ACHN (cell line): ENCODE measurements around the gene VSTM4.

ENCODE experiments used
- DNase-seq: peaks from one replicate; pipeline ENCODE4 v3.0.0-alpha.2; 2015
- in situ Hi-C: cut with HindIII; loops from 2 replicates; pipeline ENCODE4 v1.10.0; 2017; ENCODE audit warnings: low sequenced_read_pairs, low pct_ligation_motif_present, low pct_unique_long_range_greater_than_20kb

VSTM4 gene

GRCh38 chr10:49106451-49106850 lies 8.9 kb downstream of the VSTM4 start:
- DNase-seq: no peak

GRCh38 chr10:49105076-49105475 lies 10.2 kb downstream of the VSTM4 start:
- in situ Hi-C loops: no loop called here
- no peak for DNase-seq

More at GRCh38 chr10:49106451-49106850, 8.9 kb downstream of the VSTM4 start:
- in situ Hi-C loops: no loop called here

GRCh38 chr10:49104323-49104722 lies 11.0 kb downstream of the VSTM4 start:
- DNase-seq: no peak
- in situ Hi-C loops: no loop called here

GRCh38 chr10:49103761-49104160 lies 11.6 kb downstream of the VSTM4 start:
- DNase-seq: no peak

GRCh38 chr10:49099046-49099445 lies 16.3 kb downstream of the VSTM4 start:
- in situ Hi-C loops: no loop called here
- no peak for DNase-seq

More at GRCh38 chr10:49103761-49104160, 11.6 kb downstream of the VSTM4 start:
- in situ Hi-C loops: no loop called here

- no peak for DNase-seq
- in situ Hi-C loops: no loop called here
Observed at GRCh38 chr10:49096890-49097445, 18.4 kb downstream of the VSTM4 start.

- in situ Hi-C loops: no loop called here
- no peak for DNase-seq
Observed at GRCh38 chr10:49094646-49095045, 20.7 kb downstream of the VSTM4 start.

GRCh38 chr10:49093922-49094321 lies 21.4 kb downstream of the VSTM4 start:
- in situ Hi-C loops: no loop called here
- no peak for DNase-seq

- DNase-seq: no peak
Observed at GRCh38 chr10:49092477-49092876, 22.8 kb downstream of the VSTM4 start.

GRCh38 chr10:49091450-49092210 lies 23.7 kb downstream of the VSTM4 start:
- DNase-seq: no peak
- in situ Hi-C loops: no loop called here

More at GRCh38 chr10:49092477-49092876, 22.8 kb downstream of the VSTM4 start:
- in situ Hi-C loops: no loop called here

GRCh38 chr10:49090696-49091380 lies 24.5 kb downstream of the VSTM4 start:
- no peak for DNase-seq
- in situ Hi-C loops: no loop called here

- no peak for DNase-seq
- in situ Hi-C loops: no loop called here
Observed at GRCh38 chr10:49090189-49090575, 25.1 kb downstream of the VSTM4 start.

GRCh38 chr10:49089557-49090188 lies 25.6 kb downstream of the VSTM4 start:
- in situ Hi-C loops: no loop called here
- DNase-seq: no peak

GRCh38 chr10:49089152-49089551 lies 26.2 kb downstream of the VSTM4 start:
- DNase-seq: no peak
- in situ Hi-C loops: no loop called here

GRCh38 chr10:49086889-49087288 lies 28.4 kb downstream of the VSTM4 start:
- no peak for DNase-seq
- in situ Hi-C loops: no loop called here

- no peak for DNase-seq
- in situ Hi-C loops: no loop called here
Observed at GRCh38 chr10:49083261-49083660, 32.1 kb downstream of the VSTM4 start.

- in situ Hi-C loops: no loop called here
Observed at GRCh38 chr10:49082766-49083165, 32.6 kb downstream of the VSTM4 start.

GRCh38 chr10:49081547-49082275 lies 33.6 kb downstream of the VSTM4 start:
- DNase-seq: no peak
- in situ Hi-C loops: no loop called here

More at GRCh38 chr10:49082766-49083165, 32.6 kb downstream of the VSTM4 start:
- DNase-seq: no peak

GRCh38 chr10:49080965-49081364 lies 34.4 kb downstream of the VSTM4 start:
- in situ Hi-C loops: no loop called here
- DNase-seq: no peak
